Ishikawa (cell line): ENCODE results near the gene ADARB1.

Experiments
- CEBPB ChIP-seq: IDR thresholded peaks from 2 replicates; pipeline ENCODE4 v1.6.1; 2012
- CREB1 ChIP-seq: IDR thresholded peaks from 2 replicates; pipeline ENCODE4 v1.6.1; 2012; ENCODE audit warnings: low read depth
- EGR1 ChIP-seq: IDR thresholded peaks from 2 replicates; pipeline ENCODE4 v1.6.1; 2012
- EP300 ChIP-seq: IDR thresholded peaks from 2 replicates; pipeline ENCODE4 v1.6.1; 2012; ENCODE audit warnings: borderline replicate concordance
- FOXM1 ChIP-seq: IDR thresholded peaks from 2 replicates; pipeline ENCODE4 v1.6.1; 2012; ENCODE audit warnings: low read depth, borderline replicate concordance
- NFIC ChIP-seq: IDR thresholded peaks from 2 replicates; pipeline ENCODE4 v1.6.1; 2012
- RAD21 ChIP-seq: IDR thresholded peaks from 2 replicates; pipeline ENCODE4 v1.6.1; 2012; ENCODE audit warnings: low read depth
- TAF1 ChIP-seq: IDR thresholded peaks from 2 replicates; pipeline ENCODE4 v1.6.1; 2012; ENCODE audit warnings: low read depth, mild to moderate bottlenecking
- TCF12 ChIP-seq: IDR thresholded peaks from 2 replicates; pipeline ENCODE4 v1.6.1; 2012; ENCODE audit warnings: low read depth
- TEAD4 ChIP-seq: IDR thresholded peaks from 2 replicates; pipeline ENCODE4 v1.6.1; 2012
- YY1 ChIP-seq: IDR thresholded peaks from 2 replicates; pipeline ENCODE4 v1.6.1; 2012; ENCODE audit warnings: low read depth
- ZBTB7A ChIP-seq: IDR thresholded peaks from 2 replicates; pipeline ENCODE4 v1.6.1; 2012; ENCODE audit warnings: low read depth
- TF ChIP-seq, protein P1 (sequence below): IDR thresholded peaks from 2 replicates; pipeline ENCODE4 v1.6.1; 2012
- TF ChIP-seq, protein P2 (sequence below): IDR thresholded peaks from 2 replicates; pipeline ENCODE4 v1.6.1; 2012; ENCODE audit warnings: low read depth, mild to moderate bottlenecking
- TF ChIP-seq, protein P3 (sequence below): IDR thresholded peaks from 2 replicates; pipeline ENCODE4 v1.6.1; 2012

ADARB1 gene

DNA sequence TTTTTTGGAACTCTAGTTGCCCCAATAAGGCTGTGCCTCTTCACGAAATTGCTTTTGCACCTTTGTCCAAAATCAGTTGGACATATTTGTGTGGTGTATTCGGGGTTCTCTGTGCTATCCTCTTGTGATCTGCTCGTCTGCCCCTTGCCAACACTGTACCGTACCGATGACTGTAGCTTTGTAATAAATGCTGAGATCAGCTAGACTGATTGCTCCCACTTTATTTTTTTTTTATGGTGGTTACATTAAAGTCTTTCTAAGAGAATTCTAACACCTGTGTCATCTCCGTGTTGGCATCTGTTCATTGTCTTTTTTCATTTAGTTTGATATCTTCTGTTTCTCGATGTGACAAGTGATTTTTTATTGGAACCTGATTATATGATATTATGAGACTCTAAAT, 94.1 kb downstream of the ADARB1 start:
- no peak for TF ChIP-seq TCF12
- TF ChIP-seq, protein P1, sequence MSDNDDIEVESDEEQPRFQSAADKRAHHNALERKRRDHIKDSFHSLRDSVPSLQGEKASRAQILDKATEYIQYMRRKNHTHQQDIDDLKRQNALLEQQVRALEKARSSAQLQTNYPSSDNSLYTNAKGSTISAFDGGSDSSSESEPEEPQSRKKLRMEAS, result no peak
- no peak for TF ChIP-seq YY1
- no peak for TF ChIP-seq EGR1
- TF ChIP-seq, protein P2, sequence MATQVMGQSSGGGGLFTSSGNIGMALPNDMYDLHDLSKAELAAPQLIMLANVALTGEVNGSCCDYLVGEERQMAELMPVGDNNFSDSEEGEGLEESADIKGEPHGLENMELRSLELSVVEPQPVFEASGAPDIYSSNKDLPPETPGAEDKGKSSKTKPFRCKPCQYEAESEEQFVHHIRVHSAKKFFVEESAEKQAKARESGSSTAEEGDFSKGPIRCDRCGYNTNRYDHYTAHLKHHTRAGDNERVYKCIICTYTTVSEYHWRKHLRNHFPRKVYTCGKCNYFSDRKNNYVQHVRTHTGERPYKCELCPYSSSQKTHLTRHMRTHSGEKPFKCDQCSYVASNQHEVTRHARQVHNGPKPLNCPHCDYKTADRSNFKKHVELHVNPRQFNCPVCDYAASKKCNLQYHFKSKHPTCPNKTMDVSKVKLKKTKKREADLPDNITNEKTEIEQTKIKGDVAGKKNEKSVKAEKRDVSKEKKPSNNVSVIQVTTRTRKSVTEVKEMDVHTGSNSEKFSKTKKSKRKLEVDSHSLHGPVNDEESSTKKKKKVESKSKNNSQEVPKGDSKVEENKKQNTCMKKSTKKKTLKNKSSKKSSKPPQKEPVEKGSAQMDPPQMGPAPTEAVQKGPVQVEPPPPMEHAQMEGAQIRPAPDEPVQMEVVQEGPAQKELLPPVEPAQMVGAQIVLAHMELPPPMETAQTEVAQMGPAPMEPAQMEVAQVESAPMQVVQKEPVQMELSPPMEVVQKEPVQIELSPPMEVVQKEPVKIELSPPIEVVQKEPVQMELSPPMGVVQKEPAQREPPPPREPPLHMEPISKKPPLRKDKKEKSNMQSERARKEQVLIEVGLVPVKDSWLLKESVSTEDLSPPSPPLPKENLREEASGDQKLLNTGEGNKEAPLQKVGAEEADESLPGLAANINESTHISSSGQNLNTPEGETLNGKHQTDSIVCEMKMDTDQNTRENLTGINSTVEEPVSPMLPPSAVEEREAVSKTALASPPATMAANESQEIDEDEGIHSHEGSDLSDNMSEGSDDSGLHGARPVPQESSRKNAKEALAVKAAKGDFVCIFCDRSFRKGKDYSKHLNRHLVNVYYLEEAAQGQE, result no peak
- no peak for TF ChIP-seq FOXM1
- TF ChIP-seq RAD21, result no peak
- TF ChIP-seq EP300, result no peak

DNA sequence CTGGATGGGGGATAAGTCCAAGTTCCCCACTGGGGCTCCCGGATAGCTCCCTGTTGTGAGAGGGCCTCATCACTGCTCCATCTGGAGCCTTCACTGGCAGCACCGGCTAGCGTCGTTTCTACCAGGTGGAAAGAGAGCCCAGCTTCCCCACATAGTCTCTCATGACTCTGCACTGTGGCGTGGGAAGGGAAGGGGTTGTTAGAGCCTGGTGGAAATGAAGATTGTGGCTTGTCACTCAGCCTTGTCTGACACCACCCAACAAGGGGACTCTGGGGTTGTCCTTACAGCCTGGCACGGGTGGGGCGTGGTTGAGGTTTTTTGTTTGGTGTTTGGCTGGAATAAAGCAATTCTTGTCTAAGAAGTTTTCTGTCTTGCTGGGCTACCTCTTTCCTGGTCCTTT, 94.6 kb downstream of the ADARB1 start:
- no peak for TF ChIP-seq YY1
- TF ChIP-seq CEBPB, result no peak
- no peak for TF ChIP-seq RAD21
- no peak for TF ChIP-seq TCF12
- TF ChIP-seq FOXM1, result no peak
- TF ChIP-seq, protein P2, result no peak
- TF ChIP-seq, protein P1, result no peak
- TF ChIP-seq, protein P3, sequence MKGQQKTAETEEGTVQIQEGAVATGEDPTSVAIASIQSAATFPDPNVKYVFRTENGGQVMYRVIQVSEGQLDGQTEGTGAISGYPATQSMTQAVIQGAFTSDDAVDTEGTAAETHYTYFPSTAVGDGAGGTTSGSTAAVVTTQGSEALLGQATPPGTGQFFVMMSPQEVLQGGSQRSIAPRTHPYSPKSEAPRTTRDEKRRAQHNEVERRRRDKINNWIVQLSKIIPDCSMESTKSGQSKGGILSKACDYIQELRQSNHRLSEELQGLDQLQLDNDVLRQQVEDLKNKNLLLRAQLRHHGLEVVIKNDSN, result no peak
- no peak for TF ChIP-seq CREB1
- TF ChIP-seq EP300, result no peak
- no peak for TF ChIP-seq TAF1

DNA sequence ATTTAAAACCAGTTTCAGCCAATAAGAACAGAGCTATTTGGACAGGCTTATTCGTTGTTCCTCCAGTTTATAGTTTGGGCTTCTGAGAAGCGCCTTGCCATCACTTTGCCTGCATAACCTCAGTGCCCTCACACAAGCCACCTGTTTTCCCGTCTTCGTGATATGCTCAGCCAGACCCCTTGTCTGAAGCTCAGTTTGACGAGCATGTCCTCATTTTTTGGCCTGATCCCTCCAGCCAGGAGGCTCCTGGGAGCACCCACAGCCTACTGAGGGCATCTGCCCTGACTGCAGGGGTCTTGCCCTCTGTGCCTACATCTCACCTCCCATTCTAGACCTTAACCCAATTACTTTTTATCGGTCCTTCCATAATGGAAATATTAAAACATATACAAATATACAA, 95.3 kb downstream of the ADARB1 start:
- TF ChIP-seq CEBPB (no peak), ZBTB7A (no peak), TCF12 (no peak), FOXM1 (no peak), RAD21 (no peak), YY1 (no peak), EGR1 (no peak), TEAD4 (no peak), CREB1 (no peak), NFIC (no peak), EP300 (no peak)

DNA sequence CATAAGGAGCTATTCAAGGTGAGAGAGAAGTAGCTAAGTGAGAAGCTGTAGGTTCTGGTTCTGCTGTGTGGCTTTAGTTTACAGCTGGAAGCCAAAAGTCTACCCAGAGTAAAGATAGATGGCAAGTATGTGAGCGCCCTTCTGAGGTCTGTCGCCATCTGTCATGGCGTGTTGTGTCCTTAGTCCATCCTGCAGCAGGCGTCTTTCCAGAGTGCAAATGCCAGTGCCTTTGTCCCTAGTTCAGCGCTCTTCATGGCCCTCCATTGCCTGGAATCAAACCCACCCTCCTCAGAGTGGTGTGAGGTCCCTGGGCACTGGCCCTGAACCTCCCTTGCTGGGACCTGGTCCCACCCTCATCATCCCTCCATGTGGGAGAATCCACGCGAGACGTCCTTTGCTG, 96.6 kb downstream of the ADARB1 start:
- TF ChIP-seq TEAD4, result no peak
- TF ChIP-seq EP300, result no peak
- TF ChIP-seq, protein P2, result no peak
- no peak for TF ChIP-seq FOXM1
- TF ChIP-seq EGR1, result no peak
- TF ChIP-seq TAF1, result no peak
- TF ChIP-seq, protein P1, result no peak

DNA sequence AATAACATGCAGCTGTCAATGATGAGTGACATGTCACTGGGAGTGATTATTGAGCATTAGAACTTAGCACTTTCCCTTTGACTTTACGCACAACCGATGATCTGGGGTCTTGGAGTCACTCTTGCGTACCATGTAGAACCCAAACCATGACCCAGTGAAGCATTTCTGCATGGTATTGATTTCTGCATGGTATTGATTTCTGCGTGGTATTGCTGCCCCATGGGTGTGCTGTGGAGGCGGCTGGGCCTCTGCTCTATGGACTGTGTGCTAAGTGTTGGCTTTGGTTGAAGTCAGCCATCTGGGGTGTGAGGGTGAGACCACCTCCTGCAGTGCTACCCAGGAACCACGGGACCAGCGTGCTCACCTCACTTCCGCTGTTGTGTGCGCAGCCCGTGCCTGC, 98.0 kb downstream of the ADARB1 start:
- TF ChIP-seq, protein P3, result no peak
- no peak for TF ChIP-seq TCF12
- no peak for TF ChIP-seq EGR1
- TF ChIP-seq, protein P1, result no peak
- TF ChIP-seq, protein P2, result no peak
- no peak for TF ChIP-seq YY1
- no peak for TF ChIP-seq ZBTB7A
- no peak for TF ChIP-seq NFIC
- TF ChIP-seq EP300, result no peak
- no peak for TF ChIP-seq CREB1
- no peak for TF ChIP-seq FOXM1
- no peak for TF ChIP-seq RAD21
